Mesendoderm (in vitro differentiated cells): Measurements from ENCODE around the gene MRGPRE.

Source experiments
- DNase-seq: peaks from one replicate; pipeline ENCODE4 v3.0.0; 2013
- H2AK5ac ChIP-seq: 2 replicates; pipeline ENCODE4 v1.6.1; 2013; ENCODE audit warnings: low read length, inconsistent platforms
- H2BK120ac ChIP-seq: 2 replicates; pipeline ENCODE4 v1.6.1; 2013; ENCODE audit warnings: low read depth, mild to moderate bottlenecking, low read length, moderate library complexity, mixed read lengths
- H2BK15ac ChIP-seq: replicated peaks from 2 replicates; pipeline ENCODE4 v1.6.1; 2013; ENCODE audit warnings: low read depth, mild to moderate bottlenecking, moderate library complexity
- H2BK5ac ChIP-seq: 2 replicates; pipeline ENCODE4 v1.6.1; 2013; ENCODE audit warnings: low read length, inconsistent platforms
- H3K18ac ChIP-seq: 2 replicates; pipeline ENCODE4 v1.6.1; 2013; ENCODE audit warnings: mild to moderate bottlenecking, low read length, mixed read lengths
- H3K23ac ChIP-seq: one replicate; pipeline ENCODE4 v1.6.1; 2013; ENCODE audit warnings: low read length
- H3K27ac ChIP-seq: 2 replicates; pipeline ENCODE4 v1.5.1; 2013; ENCODE audit warnings: low read depth, mild to moderate bottlenecking, inconsistent platforms, low read length, moderate library complexity
- H3K27me3 ChIP-seq: 2 replicates; pipeline ENCODE4 v1.6.1; 2013; ENCODE audit warnings: low read length, control low read depth, mild to moderate bottlenecking, inconsistent platforms; ENCODE audit not compliant: insufficient read depth, poor library complexity
- H3K36me3 ChIP-seq: 2 replicates; pipeline ENCODE4 v1.6.1; 2013; ENCODE audit warnings: low read length, inconsistent platforms; ENCODE audit not compliant: control insufficient read depth, insufficient read depth
- H3K4ac ChIP-seq: one replicate; pipeline ENCODE4 v1.6.1; 2013; ENCODE audit warnings: low read depth, mild to moderate bottlenecking, low read length, moderate library complexity
- H3K4me1 ChIP-seq: 2 replicates; pipeline ENCODE4 v1.6.1; 2013; ENCODE audit warnings: low read depth, low read length, inconsistent platforms; ENCODE audit not compliant: control insufficient read depth
- H3K4me2 ChIP-seq: 2 replicates; pipeline ENCODE4 v1.6.1; 2013; ENCODE audit warnings: low read length
- H3K4me3 ChIP-seq: 2 replicates; pipeline ENCODE4 v1.5.1; 2013; ENCODE audit warnings: mild to moderate bottlenecking, low read length
- H3K56ac ChIP-seq: one replicate; pipeline ENCODE4 v1.6.1; 2013; ENCODE audit warnings: low read length
- H3K79me1 ChIP-seq: 2 replicates; pipeline ENCODE4 v1.6.1; 2013; ENCODE audit warnings: low read length, inconsistent platforms
- H3K79me2 ChIP-seq: 2 replicates; pipeline ENCODE4 v1.6.1; 2013; ENCODE audit warnings: mild to moderate bottlenecking, low read length; ENCODE audit not compliant: control insufficient read depth, insufficient read depth
- H3K9ac ChIP-seq: 2 replicates; pipeline ENCODE4 v1.6.1; 2013; ENCODE audit warnings: low read length, inconsistent platforms
- H4K5ac ChIP-seq: one replicate; pipeline ENCODE4 v1.6.1; 2013; ENCODE audit warnings: low read length
- H4K8ac ChIP-seq: one replicate; pipeline ENCODE4 v1.6.1; 2013; ENCODE audit warnings: low read depth, mild to moderate bottlenecking, control low read depth, low read length, moderate library complexity
- WGBS: extraction: QIAGEN DNeasy Blood & Tissue Kit; methylation state at CpG from one replicate; pipeline ENCODE4 v1.1.7; 2013; ENCODE audit warnings: low lambda C conversion rate, missing lambda C conversion rate; ENCODE audit not compliant: insufficient coverage; ENCODE audit errors: extremely low coverage; 5-methylcytosine and 5-hydroxymethylcytosine counted together

The MRGPRE gene

DNA sequence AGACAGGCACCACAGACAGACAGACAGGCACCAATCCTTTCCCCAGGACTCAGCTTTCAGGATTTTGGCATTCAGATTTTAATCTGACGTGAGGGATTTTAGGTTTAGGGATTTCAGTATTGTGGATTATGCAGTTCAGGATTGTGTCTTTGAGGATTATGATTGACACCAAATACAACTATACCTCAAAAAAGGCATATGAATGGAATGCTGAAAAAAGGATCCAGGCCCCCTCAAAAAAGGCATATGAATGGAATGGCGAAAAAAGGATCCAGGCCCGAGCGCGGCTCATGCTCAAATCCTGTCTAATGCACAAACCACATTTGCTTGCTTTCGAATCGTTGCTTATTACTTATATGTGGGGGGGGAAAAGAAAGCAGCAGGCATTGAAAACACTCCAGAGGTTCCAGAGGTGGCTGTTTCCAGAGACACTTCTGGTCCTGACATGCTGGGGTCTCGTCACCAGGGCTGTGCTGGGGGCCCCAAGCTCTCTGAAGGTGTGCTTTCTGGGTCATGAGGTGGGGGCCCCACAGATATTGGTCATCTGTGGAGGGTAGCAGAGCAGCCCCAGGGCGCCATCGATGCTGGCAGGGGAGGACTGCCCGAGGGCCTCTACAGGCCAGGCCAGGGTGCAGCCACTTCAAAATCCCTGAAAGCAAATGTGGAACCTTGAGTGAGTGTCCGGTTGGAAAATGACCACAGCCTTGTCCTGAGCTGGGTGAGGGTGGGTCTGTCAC is 50.3 kb downstream of the MRGPRE start:
- no peak overlapping the region for H2BK5ac ChIP-seq
- H2BK15ac ChIP-seq = no peak overlapping the region
- no peak overlapping the region for H3K9ac ChIP-seq
- no CpG with 5 or more reads among the region's 12 CpGs for WGBS
- no peaks in the 10 kb centered on the region for H3K27me3 ChIP-seq
- H3K56ac ChIP-seq = no peak overlapping the region
- no peak overlapping the region for H4K5ac ChIP-seq
- DNase-seq = no peak
- H3K4me1 ChIP-seq = no peaks in the 10 kb centered on the region
- no peak overlapping the region for H3K27ac ChIP-seq
- no peak overlapping the region for H3K4ac ChIP-seq
- no peaks in the 10 kb centered on the region for H3K79me2 ChIP-seq
- H4K8ac ChIP-seq = no peak overlapping the region
- no peak overlapping the region for H3K4me3 ChIP-seq
- no peak overlapping the region for H2AK5ac ChIP-seq
- no peak overlapping the region for H3K4me2 ChIP-seq
- no peaks in the 10 kb centered on the region for H3K79me1 ChIP-seq
- no peak overlapping the region for H2BK120ac ChIP-seq
- no peak overlapping the region for H3K18ac ChIP-seq
- no peak overlapping the region for H3K23ac ChIP-seq
- H3K36me3 ChIP-seq = no peaks in the 10 kb centered on the region

- Histone ChIP-seq H2BK15ac (no peak overlapping the region), H3K9ac (no peak overlapping the region), H2BK120ac (no peak overlapping the region), H3K27ac (no peak overlapping the region), H3K36me3 (no peaks in the 10 kb centered on the region), H3K79me1 (no peaks in the 10 kb centered on the region), H3K4me3 (no peak overlapping the region), H4K5ac (no peak overlapping the region), H3K56ac (no peak overlapping the region), H3K4me1 (no peaks in the 10 kb centered on the region), H3K27me3 (no peaks in the 10 kb centered on the region), H3K18ac (no peak overlapping the region), H2BK5ac (no peak overlapping the region), H2AK5ac (no peak overlapping the region), H4K8ac (no peak overlapping the region), H3K79me2 (no peaks in the 10 kb centered on the region), H3K23ac (no peak overlapping the region), H3K4ac (no peak overlapping the region), H3K4me2 (no peak overlapping the region)
- WGBS = no CpG with 5 or more reads among the region's 5 CpGs
- no peak for DNase-seq
Observed at GRCh38 chr11:3180869-3181268, 51.3 kb downstream of the MRGPRE start.

- WGBS = no CpG with 5 or more reads among the region's 2 CpGs
- H4K5ac ChIP-seq = no peak overlapping the region
- no peak overlapping the region for H3K27ac ChIP-seq
Observed at GRCh38 chr11:3178349-3178748, 53.9 kb downstream of the MRGPRE start.

GRCh38 chr11:3177931-3178330 is 54.3 kb downstream of the MRGPRE start:
- Histone ChIP-seq H2BK15ac (no peak overlapping the region), H4K8ac (no peak overlapping the region), H3K27ac (no peak overlapping the region), H3K18ac (no peak overlapping the region), H3K4ac (no peak overlapping the region), H4K5ac (no peak overlapping the region), H3K56ac (no peak overlapping the region), H2AK5ac (no peak overlapping the region), H3K79me1 (no peaks in the 10 kb centered on the region), H3K79me2 (no peaks in the 10 kb centered on the region), H3K4me2 (no peak overlapping the region), H2BK120ac (no peak overlapping the region), H3K23ac (no peak overlapping the region), H3K4me3 (no peak overlapping the region), H3K9ac (no peak overlapping the region), H3K4me1 (no peaks in the 10 kb centered on the region), H3K27me3 (no peaks in the 10 kb centered on the region), H2BK5ac (no peak overlapping the region), H3K36me3 (no peaks in the 10 kb centered on the region)
- no CpG with 5 or more reads among the region's 2 CpGs for WGBS
- DNase-seq = no peak

More at GRCh38 chr11:3178349-3178748, 53.9 kb downstream of the MRGPRE start:
- H3K56ac ChIP-seq = no peak overlapping the region
- H3K4me2 ChIP-seq = no peak overlapping the region
- no peaks in the 10 kb centered on the region for H3K36me3 ChIP-seq
- no peaks in the 10 kb centered on the region for H3K27me3 ChIP-seq
- H3K4ac ChIP-seq = no peak overlapping the region
- no peak overlapping the region for H2BK15ac ChIP-seq
- no peak for DNase-seq
- H3K9ac ChIP-seq = no peak overlapping the region
- no peak overlapping the region for H3K18ac ChIP-seq
- no peaks in the 10 kb centered on the region for H3K79me1 ChIP-seq
- no peaks in the 10 kb centered on the region for H3K79me2 ChIP-seq
- no peak overlapping the region for H4K8ac ChIP-seq
- H2BK120ac ChIP-seq = no peak overlapping the region
- no peak overlapping the region for H3K23ac ChIP-seq
- no peak overlapping the region for H2BK5ac ChIP-seq
- H3K4me1 ChIP-seq = no peaks in the 10 kb centered on the region
- H3K4me3 ChIP-seq = no peak overlapping the region
- no peak overlapping the region for H2AK5ac ChIP-seq
